ENCODE results near the gene KYAT1. TPM values are rescaled to one million over a fixed set of nuclear protein-coding genes. Genes with fewer than 3 reads are reported as not detected.

Gene KYAT1
- total and polyA plus RNA-seq, 2 of the 13 experiments (the other 11 are each of a cell fraction or from before 2014, with no cell fraction given), result 9.2 to 46.5 TPM

DNA sequence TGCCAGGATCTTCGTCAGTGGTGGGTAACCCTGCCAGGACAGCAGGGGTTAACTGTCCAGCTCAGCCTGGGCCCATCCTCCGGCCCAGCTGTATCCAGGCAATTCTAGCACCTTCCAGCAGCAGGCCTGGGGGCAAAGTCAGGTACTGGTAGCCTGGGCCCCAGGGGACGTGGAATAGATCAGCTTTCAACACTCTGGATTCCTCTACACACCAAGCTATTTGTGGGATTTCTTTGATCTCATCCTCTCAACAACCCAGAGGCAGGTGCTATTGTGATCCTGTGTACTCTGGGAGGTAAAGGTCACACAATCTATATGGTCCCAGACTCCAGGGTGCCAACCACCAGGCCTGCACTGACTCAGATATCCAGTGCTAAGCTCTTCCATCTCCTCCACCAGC lies 43.4 kb downstream of the KYAT1 start:
- 40% methylated on average over 2 of the region's 3 CpGs for WGBS (ENCODE audit: low lambda C conversion rate)
- Histone ChIP-seq H3K9me3 (ENCODE audit: low read length) (no peaks in the 10 kb centered on the region), H3K79me2 (ENCODE audit: insufficient read depth, low read length) (no peaks in the 10 kb centered on the region), H3K4me1 (ENCODE audit: insufficient read depth, low read length) (peaks cover 70% of the 10 kb centered on the region), H2AFZ (ENCODE audit: low read length) (no peak overlapping the region), H3K27me3 (ENCODE audit: control insufficient read depth in 1 of 2, insufficient read depth in 2 of 2, low read length in 2 of 2) (no peaks in the 10 kb centered on the region), H4K20me1 (ENCODE audit: insufficient read depth, low read length) (no peaks in the 10 kb centered on the region), H3K4me3 (replicated peaks in 1 of 3; ENCODE audit: insufficient read depth in 1 of 3, low read depth in 2 of 3, low read length in 3 of 3) (peak overlapping the region in 1 of 3 experiments; percentile 33; a peak in 1 of 6 replicates), H3K36me3 (replicated peaks in 1 of 2; ENCODE audit: control insufficient read depth in 1 of 2, insufficient read depth in 2 of 2, low read length in 2 of 2) (peaks cover 11 to 24% of the 10 kb centered on the region in 2 experiments), H3K4me2 (ENCODE audit: low read depth, low read length) (peak overlapping the region; percentile 36), H3K9ac (ENCODE audit: insufficient read depth, low read depth, low read length) (peak overlapping the region; percentile 49), H3K27ac (ENCODE audit: extremely low read length, insufficient read depth, low read length) (peak overlapping the region; percentile 84)
- FAIRE-seq, result peak; percentile 89
- ATAC-seq, result peak; percentile 95
- intact Hi-C loops (cut with micrococcal nuclease; ENCODE audit: unreplicated experiment), result no loop called here
- peak; percentile 96 for DNase-seq (ENCODE audit: low spot score)
- ChIA-PET CTCF (ENCODE audit: low intra/inter-chr PET ratio, low total read pairs) (no interaction called here), POLR2A (interaction anchor here (0.6 to 1.7 kb wide), 7 partner anchors 9 to 110 kb away, joined by 3 to 15 read pairs (median 3); partner anchors contain the start of genes ENDOG and SPOUT1)
- no TSS peak for BruUV-seq (replicated peaks)
- in situ Hi-C loops (cut with HindIII; ENCODE audit: extremely low pct_ligation_motif_present, low pct_unique_long_range_greater_than_20kb), result no loop called here
- TF ChIP-seq AHDC1 (CRISPR knock-in tag; IDR thresholded peaks at IDR 0.05; ENCODE audit: borderline replicate concordance) (0 out of 2 replicates have a peak, but pooled peaks have one; percentile 43), ZNF891 (CRISPR knock-in tag; IDR thresholded peaks at IDR 0.05) (no peak), ERF (CRISPR knock-in tag; IDR thresholded peaks at IDR 0.05) (peak; percentile 52; the same call in 1 of the 2 replicates), SKI (IDR thresholded peaks at IDR 0.05; ENCODE audit: partially characterized antibody) (peak; percentile 36), PLSCR1 (CRISPR knock-in tag; IDR thresholded peaks at IDR 0.05; ENCODE audit: borderline replicate concordance) (no peak), HDAC1 (CRISPR knock-in tag; IDR thresholded peaks at IDR 0.05) (peak; percentile 75), SP5 (CRISPR knock-in tag; IDR thresholded peaks at IDR 0.05; ENCODE audit: borderline replicate concordance, low read depth) (peak; percentile 80; the same call in 1 of the 2 replicates), PBX3 (CRISPR knock-in tag; IDR thresholded peaks at IDR 0.05; ENCODE audit: borderline replicate concordance) (no peak), KDM4B (CRISPR knock-in tag; IDR thresholded peaks at IDR 0.05) (no peak), FOXA1 (IDR thresholded peaks at IDR 0.05) (no peak), FOXA1 (CRISPR knock-in tag; IDR thresholded peaks at IDR 0.05) (peak; percentile 86), DNMT3B (CRISPR knock-in tag; conservative IDR thresholded peaks at IDR 0.05) (no peak), KDM5A (IDR thresholded peaks at IDR 0.05; ENCODE audit: borderline replicate concordance, low read length) (no peak), CBFB (CRISPR knock-in tag; IDR thresholded peaks at IDR 0.05) (no peak), PAX8 (CRISPR knock-in tag; IDR thresholded peaks at IDR 0.05; ENCODE audit: borderline replicate concordance) (no peak), ZNF563 (CRISPR knock-in tag; IDR thresholded peaks at IDR 0.05) (0 out of 2 replicates have a peak, but pooled peaks have one; percentile 70), ZNF333 (CRISPR knock-in tag; IDR thresholded peaks at IDR 0.05; ENCODE audit: borderline replicate concordance) (no peak)
- TF ChIP-seq, protein P1, sequence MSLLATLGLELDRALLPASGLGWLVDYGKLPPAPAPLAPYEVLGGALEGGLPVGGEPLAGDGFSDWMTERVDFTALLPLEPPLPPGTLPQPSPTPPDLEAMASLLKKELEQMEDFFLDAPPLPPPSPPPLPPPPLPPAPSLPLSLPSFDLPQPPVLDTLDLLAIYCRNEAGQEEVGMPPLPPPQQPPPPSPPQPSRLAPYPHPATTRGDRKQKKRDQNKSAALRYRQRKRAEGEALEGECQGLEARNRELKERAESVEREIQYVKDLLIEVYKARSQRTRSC (CRISPR knock-in tag; IDR thresholded peaks at IDR 0.05; ENCODE audit: low read depth), result no peak
